H1 (cell line): Measurements from ENCODE around the gene RNASET2. TPM values are rescaled to one million over a fixed set of nuclear protein-coding genes. Genes with fewer than 3 reads are reported as not detected.

Experiments
- CTCF ChIA-PET: fragments of 300-600 bp; sonication (Branson Sonifier 250); formaldehyde crosslinking; loops from one replicate; lab custom pipeline; 2021; ENCODE audit not compliant: partially characterized antibody; lab: Charles Lee
- POLR2A ChIA-PET: fragments of 300-600 bp; sonication (Branson Sonifier 250); formaldehyde crosslinking; loops from one replicate; lab custom pipeline; 2021; ENCODE audit warnings: inconsistent platforms; ENCODE audit not compliant: partially characterized antibody; lab: Charles Lee
- DNase-seq, 2 experiments: peaks; one replicate each; pipeline versions ENCODE4 v3.0.0 to v3.0.0-alpha.2; 2010 to 2022; ENCODE audit warnings: low spot score in 2 of 2, low read depth in 1 of 2, mixed read lengths in 1 of 2
- FAIRE-seq: peaks from 2 replicates; lab custom pipeline; 2011; peaks lifted over from hg19 to GRCh38; lab: Jason Lieb, UNC
- H2AFZ ChIP-seq: 2 replicates; pipeline ENCODE4 v1.8.1; 2012; ENCODE audit warnings: low read length, inconsistent platforms
- H2AK5ac ChIP-seq: 2 replicates; pipeline ENCODE4 v1.6.1; 2013; ENCODE audit warnings: low read depth, low read length
- H2BK120ac ChIP-seq: replicated peaks from 2 replicates; pipeline ENCODE3; 2013; ENCODE audit warnings: low read depth, low read length, inconsistent platforms
- H2BK12ac ChIP-seq: 2 replicates; pipeline ENCODE4 v1.6.1; 2013; ENCODE audit warnings: low read depth, low read length
- H2BK15ac ChIP-seq: 2 replicates; pipeline ENCODE4 v1.6.1; 2013; ENCODE audit warnings: low read length
- H2BK20ac ChIP-seq: 2 replicates; pipeline ENCODE4 v1.6.1; 2013; ENCODE audit warnings: low read length
- H2BK5ac ChIP-seq: 2 replicates; pipeline ENCODE4 v1.6.1; 2013; ENCODE audit warnings: low read depth, low read length
- H3K14ac ChIP-seq: 2 replicates; pipeline ENCODE4 v1.6.1; 2013; ENCODE audit warnings: inconsistent platforms; ENCODE audit not compliant: insufficient read length
- H3K18ac ChIP-seq: 2 replicates; pipeline ENCODE4 v1.6.1; 2013; ENCODE audit warnings: low read length; ENCODE audit errors: extremely low read depth
- H3K23ac ChIP-seq: 2 replicates; pipeline ENCODE4 v1.6.1; 2013; ENCODE audit warnings: inconsistent platforms; ENCODE audit not compliant: insufficient read length
- H3K23me2 ChIP-seq: 2 replicates; pipeline ENCODE4 v1.6.1; 2013; ENCODE audit warnings: low read depth, low read length
- H3K27ac ChIP-seq: 2 replicates; pipeline ENCODE4 v1.6.1; 2011; ENCODE audit warnings: low read depth, low read length, inconsistent platforms
- H3K27me3 ChIP-seq, 4 experiments: replicated peaks in 1 of 4; 1 replicate in 1 of 4; 2 replicates in 3 of 4; pipeline versions ENCODE4 v1.6.1 to v1.8.1; 2011 to 2013; ENCODE audit warnings: low read length in 3 of 4, mild to moderate bottlenecking in 3 of 4, inconsistent platforms in 2 of 4, mixed read lengths in 2 of 4, moderate library complexity in 1 of 4; ENCODE audit not compliant: control insufficient read depth in 3 of 4, insufficient read depth in 3 of 4; ENCODE audit errors: extremely low read depth in 1 of 4
- H3K36me3 ChIP-seq, 4 experiments: 2 replicates each; pipeline versions ENCODE4 v1.6.1 to v1.8.1; 2011 to 2013; ENCODE audit warnings: mild to moderate bottlenecking in 4 of 4, low read length in 3 of 4, moderate library complexity in 2 of 4, control low read depth in 1 of 4, inconsistent platforms in 1 of 4; ENCODE audit not compliant: insufficient read depth in 4 of 4, control insufficient read depth in 2 of 4
- H3K4ac ChIP-seq: replicated peaks from 2 replicates; pipeline ENCODE3; 2013; ENCODE audit warnings: low read length, low read depth, mixed read lengths, inconsistent platforms; ENCODE audit not compliant: insufficient read length
- H3K4me1 ChIP-seq, 4 experiments: replicated peaks in 1 of 4; 1 replicate in 1 of 4; 2 replicates in 3 of 4; pipeline versions ENCODE4 v1.6.1 to v1.8.1; 2011 to 2013; ENCODE audit warnings: low read length in 3 of 4, inconsistent platforms in 2 of 4, mixed read lengths in 1 of 4; ENCODE audit not compliant: insufficient read depth in 4 of 4, control insufficient read depth in 3 of 4
- H3K4me2 ChIP-seq, 2 experiments: 2 replicates each; pipeline versions ENCODE4 v1.6.1 to v1.8.1; 2011 to 2013; ENCODE audit warnings: low read depth in 2 of 2, low read length in 2 of 2, control low read depth in 1 of 2, inconsistent platforms in 1 of 2, mild to moderate bottlenecking in 1 of 2; ENCODE audit not compliant: insufficient read depth in 1 of 2
- H3K4me3 ChIP-seq, 4 experiments: fragments of 200-600, 300-600 bp in 1 of 4; sonication (generic), shearing (Covaris generic), sonication (Bioruptor Twin) in 1 of 4; 2 replicates each; pipeline versions ENCODE4 v1.5.1 to v1.8.1; 2011 to 2016; ENCODE audit warnings: low read length in 4 of 4, low read depth in 3 of 4, control low read depth in 2 of 4, inconsistent platforms in 2 of 4, mild to moderate bottlenecking in 2 of 4, mixed read lengths in 1 of 4, moderate library complexity in 1 of 4; ENCODE audit not compliant: insufficient read depth in 2 of 4; ENCODE audit errors: extremely low read depth in 1 of 4
- H3K56ac ChIP-seq: replicated peaks from 2 replicates; pipeline ENCODE3; 2013; ENCODE audit warnings: low read depth, mild to moderate bottlenecking, mixed read lengths, low read length, inconsistent platforms; ENCODE audit not compliant: insufficient read length
- H3K79me1 ChIP-seq: 2 replicates; pipeline ENCODE4 v1.6.1; 2013; ENCODE audit warnings: low read depth, low read length, control low read depth
- H3K79me2 ChIP-seq, 2 experiments: 2 replicates each; pipeline versions ENCODE4 v1.6.1 to v1.8.1; 2012 to 2013; ENCODE audit warnings: low read length in 2 of 2, mild to moderate bottlenecking in 2 of 2, inconsistent platforms in 1 of 2; ENCODE audit not compliant: insufficient read depth in 2 of 2, control insufficient read depth in 1 of 2
- H3K9ac ChIP-seq, 4 experiments: replicated peaks in 1 of 4; 1 replicate in 1 of 4; 2 replicates in 3 of 4; pipeline versions ENCODE4 v1.6.1 to v1.8.1; 2011 to 2013; ENCODE audit warnings: low read depth in 3 of 4, low read length in 3 of 4, control low read depth in 2 of 4, mild to moderate bottlenecking in 2 of 4, moderate library complexity in 2 of 4, inconsistent platforms in 1 of 4; ENCODE audit errors: extremely low read depth in 1 of 4
- H3K9me3 ChIP-seq, 2 experiments: 2 replicates each; pipeline versions ENCODE4 v1.6.1 to v1.8.1; 2012 to 2013; ENCODE audit warnings: mild to moderate bottlenecking in 2 of 2, moderate library complexity in 2 of 2, control low read depth in 1 of 2, inconsistent platforms in 1 of 2, low read depth in 1 of 2, low read length in 1 of 2, mixed read lengths in 1 of 2; ENCODE audit not compliant: insufficient read depth in 2 of 2
- H4K20me1 ChIP-seq, 2 experiments: replicated peaks in 1 of 2; 2 replicates each; pipeline versions ENCODE3 to v1.8.1; 2011 to 2013; ENCODE audit warnings: inconsistent platforms in 2 of 2, low read length in 2 of 2, mild to moderate bottlenecking in 1 of 2; ENCODE audit not compliant: insufficient read depth in 2 of 2, control insufficient read depth in 1 of 2
- H4K5ac ChIP-seq: 2 replicates; pipeline ENCODE4 v1.6.1; 2013; ENCODE audit warnings: low read length, low read depth, mixed read lengths, inconsistent platforms; ENCODE audit not compliant: insufficient read length
- H4K8ac ChIP-seq: 2 replicates; pipeline ENCODE4 v1.8.0; 2013; ENCODE audit warnings: mild to moderate bottlenecking, moderate library complexity, low read length, inconsistent platforms; ENCODE audit not compliant: insufficient read depth; ENCODE audit errors: extremely low read depth
- H4K91ac ChIP-seq: replicated peaks from 2 replicates; pipeline ENCODE3; 2013; ENCODE audit warnings: low read length, mixed read lengths, inconsistent platforms; ENCODE audit not compliant: insufficient read length
- BCL11A ChIP-seq, 2 experiments: IDR thresholded peaks; one replicate each; pipeline ENCODE4 v1.6.1; 2011; ENCODE audit warnings: low read depth in 2 of 2, low read length in 2 of 2, mild to moderate bottlenecking in 2 of 2
- BRCA1 ChIP-seq: IDR thresholded peaks from 2 replicates; pipeline ENCODE4 v1.6.1; 2012; ENCODE audit warnings: low read depth, low read length, improper control_type of control experiment
- GTF2F1 ChIP-seq: IDR thresholded peaks from 2 replicates; pipeline ENCODE4 v1.6.1; 2012; ENCODE audit warnings: low read depth, low read length, improper control_type of control experiment, borderline replicate concordance
- HDAC6 ChIP-seq: IDR thresholded peaks from one replicate; pipeline ENCODE4 v1.7.1; 2012; ENCODE audit warnings: low read depth, mild to moderate bottlenecking, inconsistent platforms, low read length, moderate library complexity
- KDM4A ChIP-seq: IDR thresholded peaks from one replicate; pipeline ENCODE4 v1.7.1; 2012; ENCODE audit warnings: low read depth, mild to moderate bottlenecking, moderate library complexity, low read length, inconsistent platforms; ENCODE audit not compliant: severe bottlenecking
- RAD21 ChIP-seq, 2 experiments: IDR thresholded peaks in 1 of 2; conservative IDR thresholded peaks in 1 of 2; 2 replicates each; pipeline ENCODE4 v1.6.1; 2011; ENCODE audit warnings: low read depth in 2 of 2, low read length in 2 of 2, improper control_type of control experiment in 1 of 2, inconsistent platforms in 1 of 2, mild to moderate bottlenecking in 1 of 2, moderate library complexity in 1 of 2
- RBBP5 ChIP-seq: IDR thresholded peaks from 2 replicates; pipeline ENCODE4 v1.7.1; 2012; ENCODE audit warnings: low read depth, mild to moderate bottlenecking, inconsistent platforms, low read length, moderate library complexity, borderline replicate concordance
- RFX5 ChIP-seq: IDR thresholded peaks from 2 replicates; pipeline ENCODE4 v1.6.1; 2011; ENCODE audit warnings: low read depth, low read length, improper control_type of control experiment, borderline replicate concordance
- SIRT6 ChIP-seq: IDR thresholded peaks from one replicate; pipeline ENCODE4 v1.7.1; 2012; ENCODE audit warnings: low read length, inconsistent platforms
- SRF ChIP-seq: IDR thresholded peaks from 2 replicates; pipeline ENCODE4 v1.6.1; 2011; ENCODE audit warnings: mild to moderate bottlenecking, low read depth, low read length, moderate library complexity
- TAF1 ChIP-seq: IDR thresholded peaks from 2 replicates; pipeline ENCODE4 v1.6.1; 2011; ENCODE audit warnings: mild to moderate bottlenecking, low read depth, low read length
- TAF7 ChIP-seq: optimal IDR thresholded peaks from 2 replicates; pipeline ENCODE3; 2011; ENCODE audit warnings: low read depth, mild to moderate bottlenecking, inconsistent platforms, low read length, moderate library complexity, borderline replicate concordance
- WGBS, 2 experiments: shearing (Covaris generic) in 1 of 2; methylation state at CpG; one replicate each; pipeline versions ENCODE4 v1.1.6 to v1.1.7; 2013 to 2015; ENCODE audit warnings: low lambda C conversion rate in 2 of 2, mixed read lengths in 2 of 2, inconsistent platforms in 1 of 2, low coverage in 1 of 2, missing lambda C conversion rate in 1 of 2; ENCODE audit not compliant: insufficient replicate concordance in 2 of 2, insufficient coverage in 1 of 2, insufficient read length in 1 of 2; ENCODE audit errors: extremely low coverage in 1 of 2, missing lambda C conversion rate in 1 of 2; 5-methylcytosine and 5-hydroxymethylcytosine counted together
- polyA plus RNA-seq, 7 experiments: library from polyadenylated mRNA; depleted of rRNA in 3 of 7; stranded (reverse) in 5 of 7; unstranded in 2 of 7; fragments of >200 nt in 5 of 7; fragments of 200-250 nt in 2 of 7; gene quantifications; 1 replicate in 5 of 7; 2 replicates in 1 of 7; 4 replicates in 1 of 7; pipeline versions ENCODE4 v1.2.1 to v1.2.3, GENCODE V29; 2011 to 2013; ENCODE audit warnings: missing spikeins in 2 of 7, mixed read lengths in 2 of 7
- total RNA-seq: library from RNA; stranded (reverse); fragmentation: NEBNext Ultra II Directional; extraction: Animal tissue kit (Norgen Biotek cat#: 25700); gene quantifications from 2 replicates; pipeline ENCODE4 v1.2.1, GENCODE V29; 2021

RNASET2 gene
- total and polyA plus RNA-seq, 2 of the 8 experiments (the other 6 are each of a cell fraction or from before 2014, with no cell fraction given): 15.7 to 22.9 TPM

DNA sequence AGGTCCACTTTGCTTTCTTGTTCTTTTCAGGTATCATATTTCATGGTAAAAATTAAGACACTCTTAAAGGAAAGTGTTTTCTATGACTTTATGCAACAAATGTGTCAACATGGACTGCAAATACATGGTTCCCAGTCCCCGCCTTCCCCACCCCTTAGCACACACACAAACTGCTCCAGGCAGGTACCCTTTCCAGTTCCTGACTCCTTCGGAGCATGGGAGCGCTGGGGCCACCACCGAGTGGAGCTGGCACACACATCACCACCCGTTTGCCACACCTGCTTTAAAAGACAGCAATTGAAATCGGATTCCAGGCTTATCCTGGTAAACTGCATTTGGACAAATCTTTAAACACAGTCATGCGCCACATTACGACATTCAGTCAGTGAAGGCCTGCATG, 22.2 kb downstream of the RNASET2 start:
- no peak overlapping the region for H2BK5ac ChIP-seq
- H3K14ac ChIP-seq: no peak overlapping the region
- H2AK5ac ChIP-seq: no peak overlapping the region
- 92% methylated on average over 8 of the region's 8 CpGs; no CpG with 5 or more reads in 1 of the 2 experiments for WGBS, 2 experiments
- H3K36me3 ChIP-seq: peaks cover 0 to 10% (median 0%) of the 10 kb centered on the region in 4 experiments; a peak in 3 of 8 replicates
- DNase-seq (no peak), FAIRE-seq (no peak)
- H3K4me1 ChIP-seq: peaks cover 0 to 3% (median 0%) of the 10 kb centered on the region in 4 experiments; a peak in 2 of 7 replicates
- no peak overlapping the region for H3K4me2 ChIP-seq
- H2BK15ac ChIP-seq: no peak overlapping the region
- H4K5ac ChIP-seq: no peak overlapping the region
- H4K8ac ChIP-seq: no peak overlapping the region
- CTCF ChIA-PET: interaction anchor here (1.3 to 7.6 kb wide), 4 partner anchors 14 to 148 kb away, joined by 3 to 51 read pairs (median 4); no protein-coding TSS in a partner anchor
- H3K4ac ChIP-seq: no peak overlapping the region
- no peak overlapping the region for H3K18ac ChIP-seq
- H3K23me2 ChIP-seq: no peaks in the 10 kb centered on the region
- H3K9me3 ChIP-seq: no peaks in the 10 kb centered on the region
- H3K79me2 ChIP-seq: no peaks in the 10 kb centered on the region
- no peak overlapping the region for H3K56ac ChIP-seq
- H3K23ac ChIP-seq: no peak overlapping the region
- H4K20me1 ChIP-seq: peaks cover 0 to 7% of the 10 kb centered on the region in 2 experiments
- POLR2A ChIA-PET: no interaction called here
- H3K27me3 ChIP-seq: no peaks in the 10 kb centered on the region
- no peaks in the 10 kb centered on the region for H3K79me1 ChIP-seq
- no peak overlapping the region for H2BK12ac ChIP-seq
- no peak overlapping the region for H2BK120ac ChIP-seq
- no peak overlapping the region for H2BK20ac ChIP-seq
- no peak overlapping the region for H4K91ac ChIP-seq
- no peak overlapping the region for H2AFZ ChIP-seq
- H3K4me3 ChIP-seq: no peak overlapping the region
- no peak overlapping the region for H3K27ac ChIP-seq
- H3K9ac ChIP-seq: no peak overlapping the region
- TF ChIP-seq RAD21 (IDR thresholded peaks at IDR 0.05 in 1 of 2, conservative IDR thresholded peaks at IDR 0.05 in 1 of 2; ENCODE audit: low read depth in 2 of 2, low read length in 2 of 2): no peak
- no peak for TF ChIP-seq GTF2F1
- TF ChIP-seq SIRT6: no peak
- no peak for TF ChIP-seq SRF
- TF ChIP-seq BCL11A (IDR thresholded peaks at IDR 0.05; ENCODE audit: low read depth in 2 of 2, low read length in 2 of 2): no peak
- no peak for TF ChIP-seq HDAC6
- no peak for TF ChIP-seq TAF1
- TF ChIP-seq BRCA1: no peak
- TF ChIP-seq RFX5: no peak
- TF ChIP-seq KDM4A: no peak
- no peak for TF ChIP-seq TAF7
- no peak for TF ChIP-seq RBBP5
